Fibroblast of peridontal ligament (primary cell): ENCODE results near the gene CLVS2.

Experiments used
- DNase-seq: peaks from one replicate; pipeline ENCODE4 v3.0.0-alpha.2; 2010; ENCODE audit errors: extremely low read depth

CLVS2 gene

DNA sequence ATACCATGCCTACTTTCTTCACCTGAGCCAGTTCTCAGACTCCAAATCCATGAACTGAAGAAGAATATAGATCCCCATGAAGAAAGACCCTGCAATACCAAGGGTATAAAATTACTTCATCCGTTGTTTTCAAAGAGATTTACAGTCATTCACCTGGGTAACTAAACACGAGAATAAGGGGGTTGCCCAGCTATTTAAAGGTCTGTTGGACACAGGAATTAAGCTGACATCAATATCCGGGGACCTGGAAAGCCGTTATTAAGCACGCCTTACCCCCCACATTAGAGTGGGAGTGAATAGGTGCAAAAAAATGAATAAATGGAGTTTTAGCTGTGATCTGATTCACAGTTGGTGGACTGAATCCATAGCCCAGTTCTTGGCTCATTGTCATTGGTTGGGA, 28.9 kb downstream of the CLVS2 start:
- no peak for DNase-seq

DNA sequence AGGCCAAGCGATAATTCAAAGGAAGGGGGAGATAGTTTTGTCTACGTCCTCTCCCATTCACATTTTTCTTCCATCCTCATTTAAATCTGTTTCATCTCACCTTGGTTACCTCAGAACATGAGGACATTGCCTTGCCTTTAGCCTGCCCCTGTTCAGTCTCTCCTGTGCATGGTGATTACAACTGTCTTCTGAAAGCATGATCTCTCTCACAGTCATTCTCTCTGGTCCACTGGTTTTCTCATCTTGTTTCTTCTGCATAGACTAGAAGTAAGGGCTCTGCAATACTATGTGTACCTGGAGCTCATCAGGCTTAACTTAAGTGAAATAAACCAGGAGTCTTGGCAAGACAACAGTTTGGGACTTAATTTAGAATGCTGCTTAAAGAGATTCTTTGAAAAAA, 31.4 kb downstream of the CLVS2 start:
- DNase-seq = no peak

DNA sequence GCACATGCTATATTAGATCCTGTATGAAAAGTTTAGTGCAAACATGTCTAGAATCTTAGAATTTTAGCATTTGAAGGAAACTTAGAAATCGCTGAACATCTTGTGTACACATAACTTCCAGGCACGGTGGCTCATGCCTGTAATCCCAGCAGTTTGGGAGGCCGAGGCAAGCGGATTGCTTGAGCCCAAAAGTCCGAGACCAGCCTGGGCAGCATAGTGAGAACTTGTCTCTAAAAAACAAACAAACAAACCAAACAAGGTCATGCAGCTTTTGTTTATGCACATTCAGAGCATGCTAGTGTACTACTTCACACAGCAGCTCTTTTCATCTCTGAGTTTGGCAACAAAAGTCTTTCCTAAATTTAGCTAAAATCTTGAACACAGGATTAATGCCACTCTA, 32.2 kb downstream of the CLVS2 start:
- no peak for DNase-seq

DNA sequence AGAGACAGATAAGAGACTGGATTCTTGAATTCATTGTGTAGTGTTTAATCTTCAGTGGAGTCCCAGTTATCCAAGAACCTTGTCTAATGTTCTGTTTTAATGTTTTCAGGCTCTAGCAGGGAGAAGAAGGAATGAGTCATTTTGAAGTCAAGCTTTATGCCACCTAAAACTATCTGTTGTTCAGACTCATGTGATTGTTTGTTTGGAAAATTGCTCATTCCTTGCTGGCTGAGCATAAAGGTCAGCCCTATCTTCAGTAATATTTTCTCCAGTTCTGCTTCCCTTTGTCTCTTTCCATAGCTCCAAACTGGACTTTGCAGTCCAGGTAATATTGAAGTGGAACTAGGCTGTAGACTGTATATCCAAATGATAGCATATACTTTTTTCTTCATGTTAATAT, 34.2 kb downstream of the CLVS2 start:
- DNase-seq = no peak

DNA sequence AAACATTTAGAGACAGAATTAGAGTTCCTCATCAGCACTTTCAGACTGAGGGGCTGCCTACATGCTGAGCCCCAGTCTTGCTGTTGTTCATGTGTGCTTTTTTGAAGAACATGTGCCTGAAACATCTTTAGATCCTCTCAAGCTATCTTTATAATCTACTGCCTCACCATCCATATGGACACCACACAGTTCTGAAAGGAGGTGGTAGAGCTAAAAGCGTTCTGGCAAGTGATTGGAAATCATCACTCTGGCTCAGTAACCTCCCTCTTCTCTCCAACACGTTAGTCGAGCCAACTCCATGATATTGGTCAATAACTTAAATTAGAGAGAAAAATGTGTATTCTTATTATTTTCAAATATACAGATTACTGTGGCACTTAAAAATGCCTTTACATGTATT, 40.6 kb downstream of the CLVS2 start:
- no peak for DNase-seq

DNA sequence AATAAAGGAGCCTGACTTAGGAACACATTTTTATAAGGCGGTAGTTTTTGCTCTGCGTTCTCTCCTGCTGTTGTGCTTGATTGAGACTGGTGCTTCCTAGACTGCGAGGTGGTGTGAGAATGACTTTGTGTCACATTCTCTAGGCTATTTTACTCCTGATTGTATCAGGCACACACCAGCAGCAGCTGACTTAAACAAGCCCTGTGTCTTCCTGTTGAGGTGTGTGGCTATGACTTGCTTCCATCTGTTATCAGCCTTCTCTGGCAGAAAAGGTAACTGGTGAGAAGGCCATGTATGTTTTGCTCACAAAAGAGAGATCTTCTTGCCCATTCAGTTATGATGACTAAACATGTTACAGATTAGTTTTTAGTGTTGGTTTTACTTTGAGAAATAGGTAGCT, 43.4 kb downstream of the CLVS2 start:
- DNase-seq = no peak

DNA sequence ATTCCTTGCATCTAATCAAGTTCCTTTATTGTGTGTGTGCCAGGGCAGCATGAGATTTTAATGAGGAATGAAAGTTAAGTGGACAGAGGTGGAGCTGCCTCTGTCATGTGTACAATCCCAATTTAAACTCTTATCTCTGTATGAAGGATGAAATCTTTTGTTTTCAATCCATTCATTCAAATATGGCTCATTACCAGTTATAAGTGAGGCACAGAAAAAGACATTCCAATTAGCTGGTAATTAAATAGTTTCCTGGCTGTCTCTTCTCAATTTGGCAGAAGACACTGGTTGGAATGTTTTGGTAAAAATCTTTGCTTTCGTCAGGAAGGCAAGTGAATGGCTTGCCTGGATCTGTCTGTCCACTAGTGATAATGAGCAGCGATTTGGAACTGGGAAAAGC, 46.4 kb downstream of the CLVS2 start:
- no peak for DNase-seq

DNA sequence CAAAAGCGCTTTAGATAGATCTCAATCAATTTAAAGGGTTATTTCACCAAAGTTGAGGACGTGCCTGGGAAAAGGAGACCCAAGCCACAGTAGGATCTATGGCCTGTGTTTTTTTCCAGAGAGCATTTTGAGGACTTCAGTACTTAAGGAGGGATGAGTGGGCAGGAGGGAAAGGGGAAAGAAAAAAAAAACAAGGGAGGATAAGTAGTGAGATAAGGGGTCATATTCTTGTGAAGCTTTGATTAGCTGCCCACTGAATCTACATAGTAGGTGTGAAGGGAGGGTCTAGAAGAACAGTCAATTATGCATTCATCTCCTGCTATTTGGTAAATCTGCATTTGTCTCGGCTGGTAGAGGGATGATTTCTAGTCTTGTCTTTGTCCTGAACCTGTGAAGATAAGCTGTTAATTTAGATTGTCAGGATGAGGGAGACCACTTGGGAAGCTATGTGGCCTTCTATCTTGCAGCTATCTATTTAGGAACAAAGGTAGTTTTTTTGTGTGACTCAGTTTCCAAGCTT, 48.4 kb downstream of the CLVS2 start:
- no peak for DNase-seq

DNA sequence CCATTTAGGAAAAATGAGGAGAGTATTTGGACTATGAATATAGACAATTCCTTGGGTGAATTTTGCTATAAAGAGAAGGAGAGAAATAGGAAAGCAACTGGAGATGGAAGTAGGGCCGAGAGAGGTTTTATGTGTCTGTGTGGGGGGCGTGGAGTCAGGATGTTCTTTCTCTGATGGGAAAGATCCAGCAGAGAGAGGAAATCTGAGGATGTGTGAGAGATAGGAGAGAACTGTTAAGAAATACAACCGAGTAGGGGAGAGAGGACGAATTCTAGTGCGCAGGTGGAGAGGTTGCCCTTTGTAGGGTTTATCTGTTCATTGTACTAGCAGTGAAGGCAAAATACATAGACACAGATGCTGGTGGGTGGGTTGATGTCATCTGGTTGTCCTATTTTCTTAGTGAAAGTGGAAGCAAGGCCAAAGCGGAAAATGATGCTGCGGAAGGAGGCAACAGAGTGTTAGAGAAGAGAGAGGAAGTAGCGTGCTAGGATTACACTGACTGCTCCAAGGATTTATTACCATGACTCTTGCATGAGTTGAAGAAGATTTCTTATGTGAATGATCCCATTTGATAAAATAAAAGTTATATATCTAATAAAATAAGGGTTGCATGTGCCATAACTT, 57.7 kb downstream of the CLVS2 start:
- DNase-seq = no peak

DNA sequence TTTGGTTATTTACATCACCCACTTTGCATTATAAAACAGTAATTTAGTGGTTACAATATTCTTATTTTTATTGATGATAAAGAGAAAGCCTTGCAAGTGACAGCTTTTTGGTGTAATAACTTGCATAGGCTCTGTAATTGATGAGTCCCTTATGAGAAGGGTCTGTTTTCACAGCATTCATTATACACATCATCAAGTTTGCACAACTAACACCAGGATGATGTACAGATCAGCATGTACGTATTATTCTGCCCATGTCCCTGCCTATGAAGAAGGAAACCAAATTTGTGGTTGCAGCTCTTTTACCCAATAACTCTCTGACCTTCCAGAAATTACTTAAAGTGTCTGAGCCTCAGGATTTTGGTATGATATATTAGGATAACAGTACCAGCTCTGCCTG, 59.2 kb downstream of the CLVS2 start:
- no peak for DNase-seq

DNA sequence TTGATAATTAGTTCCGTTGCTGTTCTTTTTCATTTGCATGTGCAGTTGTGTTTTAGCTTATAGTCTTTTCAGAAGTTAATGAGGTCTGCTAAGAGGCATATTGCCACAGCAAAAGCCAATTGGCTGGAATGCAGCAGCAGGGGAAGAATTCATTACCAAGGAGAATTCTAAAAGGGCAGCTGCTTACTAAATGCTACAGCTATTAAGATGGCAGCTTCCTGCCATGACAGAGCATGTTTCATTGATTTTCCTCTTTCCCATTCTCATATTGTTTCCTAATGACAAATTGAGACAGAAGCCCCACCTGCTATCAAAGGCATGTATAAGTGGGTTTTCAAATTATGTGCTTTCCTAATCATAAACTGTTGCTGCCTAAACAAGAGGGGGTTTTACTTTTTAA, 66.6 kb downstream of the CLVS2 start:
- no peak for DNase-seq

DNA sequence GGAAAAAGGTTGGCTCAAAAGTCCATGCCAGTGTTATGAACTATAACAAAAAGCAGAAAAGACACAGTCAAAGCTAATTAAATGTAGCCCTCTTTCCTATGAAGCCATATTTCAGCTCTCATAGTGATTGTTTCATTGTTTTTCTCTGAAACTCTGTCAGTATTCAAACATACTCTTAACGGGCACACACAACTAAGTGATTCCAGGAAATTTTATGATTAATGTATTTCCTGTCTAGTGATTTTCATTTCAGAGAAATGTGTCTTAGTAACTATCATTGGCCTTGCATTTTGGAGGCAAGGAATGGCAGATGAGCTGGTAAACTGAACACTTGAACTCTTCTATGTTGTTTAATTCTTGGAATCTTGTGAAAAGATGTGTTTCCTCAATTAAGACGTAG, 68.0 kb downstream of the CLVS2 start:
- DNase-seq = no peak

DNA sequence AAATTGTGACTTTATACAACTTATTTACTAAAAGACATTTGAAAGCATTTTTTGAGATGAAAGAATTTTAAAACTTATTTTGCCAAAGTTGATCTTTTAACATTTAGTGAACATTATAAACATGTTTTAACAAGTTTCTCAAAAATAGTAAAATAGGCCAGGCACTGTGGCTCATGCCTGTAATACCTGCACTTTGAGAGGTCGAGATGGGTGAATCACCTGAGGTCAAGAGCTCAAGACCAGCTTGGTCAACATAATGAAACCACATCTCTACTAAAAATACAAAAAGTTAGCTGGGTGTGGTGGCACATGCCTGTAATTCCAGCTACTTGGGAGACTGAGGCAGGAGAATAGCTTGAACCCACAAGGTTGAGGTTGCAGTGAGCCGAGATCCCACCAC, 78.6 kb downstream of the CLVS2 start:
- no peak for DNase-seq

DNA sequence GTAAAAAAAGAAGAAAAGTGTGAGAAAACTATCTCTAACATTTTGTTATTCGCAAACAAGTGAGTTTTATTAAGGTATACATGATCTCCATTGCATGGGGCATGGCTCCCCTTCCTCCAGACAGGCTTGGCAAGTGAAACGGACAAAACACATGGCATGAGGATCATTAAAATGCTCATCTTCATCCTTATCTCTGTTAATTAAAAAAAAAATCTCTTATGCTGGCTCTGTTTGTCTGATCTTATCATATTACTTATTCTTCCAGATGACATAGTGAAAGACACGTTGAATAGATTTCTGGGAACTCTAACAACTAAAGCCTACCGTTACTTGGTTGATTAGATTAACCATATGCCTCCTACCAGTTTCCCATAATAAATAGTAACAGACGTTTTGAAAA, 89.4 kb downstream of the CLVS2 start:
- no peak for DNase-seq

DNA sequence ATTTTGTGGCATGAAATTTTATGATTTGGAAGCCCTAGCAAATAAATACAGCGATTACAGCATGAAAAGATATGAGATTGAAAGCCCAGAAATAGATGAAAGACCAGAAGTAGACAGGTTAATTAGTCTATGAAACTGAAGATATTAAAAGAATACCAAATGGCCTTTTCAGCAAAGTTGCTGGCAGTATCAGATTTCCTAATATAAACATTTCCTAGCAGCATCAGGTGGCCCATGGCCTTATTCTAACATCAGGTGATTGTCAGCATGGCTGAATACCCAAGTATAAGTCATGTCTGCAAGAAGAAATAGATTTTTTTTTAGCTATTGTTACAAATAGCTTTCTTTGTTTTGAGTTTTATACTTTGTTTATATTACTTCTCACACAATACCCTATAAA, 93.2 kb downstream of the CLVS2 start:
- no peak for DNase-seq

DNA sequence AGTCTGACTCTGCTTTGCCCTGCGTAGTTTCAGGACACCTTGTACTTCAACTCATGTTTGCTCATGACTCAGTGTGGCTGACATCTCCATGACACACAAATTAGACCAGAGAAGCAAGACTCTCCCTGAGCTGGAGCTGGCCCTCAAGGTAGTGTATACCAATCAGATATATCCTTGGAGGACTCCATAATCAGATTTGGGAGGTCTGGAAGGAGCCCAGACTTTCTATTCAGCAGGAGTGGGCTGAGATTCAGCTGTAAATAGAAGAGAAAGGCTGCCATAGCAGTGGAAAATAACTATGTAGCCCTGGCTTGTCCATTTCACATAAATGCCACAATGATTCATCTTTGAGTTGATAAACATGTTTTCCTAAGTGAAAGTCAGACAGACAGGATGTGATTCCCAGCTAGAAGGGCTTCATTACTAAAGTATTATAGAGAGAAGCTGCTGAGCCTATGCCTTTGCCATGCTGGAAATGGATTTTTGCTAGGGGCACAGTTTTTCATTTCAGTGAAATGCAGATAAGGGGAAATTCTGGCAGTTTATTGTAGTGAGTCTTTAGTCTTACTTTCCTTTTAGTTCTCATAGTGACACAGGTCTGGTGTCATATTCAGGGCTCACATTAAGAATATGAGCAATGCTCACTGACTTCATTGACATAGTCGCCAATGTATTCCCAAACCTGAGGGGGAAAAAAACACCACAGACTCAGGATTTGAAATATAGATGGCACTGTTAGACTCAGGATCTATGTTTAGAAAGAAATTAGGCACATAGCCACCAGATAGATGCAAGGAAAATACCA, 95.3 kb downstream of the CLVS2 start:
- no peak for DNase-seq

DNA sequence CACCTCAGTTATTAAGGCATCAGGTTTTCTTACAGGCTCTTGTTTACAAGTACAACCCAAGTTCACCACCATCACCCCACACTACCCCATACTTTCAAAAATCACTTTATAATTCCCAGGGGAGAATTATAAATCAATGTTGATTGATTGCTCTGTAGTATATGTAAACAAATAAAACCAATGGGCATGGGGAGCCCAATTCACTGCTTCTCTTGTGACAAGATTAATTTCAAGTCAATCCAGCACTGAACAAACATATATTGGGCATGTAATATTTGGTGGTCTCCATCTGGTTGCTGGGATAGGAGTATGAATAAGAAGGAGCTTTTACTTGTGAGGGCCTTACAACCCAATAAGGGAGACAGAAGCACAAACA, 95.8 kb downstream of the CLVS2 start:
- no peak for DNase-seq

DNA sequence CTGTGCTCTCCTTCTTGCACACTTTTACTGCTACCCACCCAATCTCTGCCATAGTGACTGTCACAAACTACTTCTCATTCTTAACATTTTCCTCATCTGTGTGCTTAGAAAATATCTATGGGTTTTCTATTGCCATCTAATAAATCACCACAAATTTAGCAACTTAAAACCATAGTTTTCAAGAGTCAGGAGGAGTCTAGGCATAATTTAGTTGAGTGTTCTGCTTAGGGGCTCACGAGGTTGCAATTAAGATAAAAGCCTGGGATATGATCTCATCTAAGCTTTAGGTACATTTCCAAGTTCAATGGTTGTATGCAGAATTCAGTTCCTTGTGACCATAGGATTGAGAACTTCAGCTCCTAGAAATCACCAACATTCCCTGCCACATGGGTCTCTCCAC, 98.8 kb downstream of the CLVS2 start:
- no peak for DNase-seq

DNA sequence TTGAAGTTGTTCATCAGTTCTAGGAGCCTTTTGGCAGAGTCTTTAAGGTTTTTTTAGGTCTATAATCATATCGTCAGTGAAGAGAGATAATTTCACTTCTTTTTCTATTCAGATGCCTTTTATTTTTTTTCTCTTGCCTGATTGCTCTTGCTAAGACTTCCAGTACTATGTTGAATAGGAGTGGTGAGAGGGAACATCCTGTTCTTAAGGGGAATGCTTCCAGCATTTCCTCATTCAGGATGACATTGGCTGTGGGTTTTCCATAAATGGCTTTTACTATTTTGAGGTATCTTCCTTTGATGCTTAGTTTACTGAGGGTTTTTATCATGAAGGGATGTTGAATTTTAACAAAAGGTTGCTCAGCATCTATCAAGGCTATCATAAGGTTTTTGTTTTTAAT, 109.5 kb downstream of the CLVS2 start:
- DNase-seq = no peak

DNA sequence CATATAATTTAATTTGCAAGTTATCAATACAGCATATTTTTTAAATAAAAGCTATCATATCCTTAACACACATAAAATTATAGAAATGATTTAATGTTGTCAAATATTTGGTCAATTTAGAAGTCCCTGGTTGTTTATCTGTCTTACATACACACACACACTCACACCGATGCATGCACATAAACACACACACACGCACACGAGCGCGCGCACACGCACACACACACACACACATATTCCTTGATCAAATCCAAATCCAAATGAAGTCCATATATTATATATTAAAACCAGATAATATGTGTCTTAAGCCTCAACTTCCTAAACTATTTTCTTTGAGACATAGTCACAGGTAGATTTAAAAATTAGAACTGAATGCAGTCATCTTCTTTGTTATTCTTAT, 120.3 kb downstream of the CLVS2 start:
- DNase-seq = no peak

DNA sequence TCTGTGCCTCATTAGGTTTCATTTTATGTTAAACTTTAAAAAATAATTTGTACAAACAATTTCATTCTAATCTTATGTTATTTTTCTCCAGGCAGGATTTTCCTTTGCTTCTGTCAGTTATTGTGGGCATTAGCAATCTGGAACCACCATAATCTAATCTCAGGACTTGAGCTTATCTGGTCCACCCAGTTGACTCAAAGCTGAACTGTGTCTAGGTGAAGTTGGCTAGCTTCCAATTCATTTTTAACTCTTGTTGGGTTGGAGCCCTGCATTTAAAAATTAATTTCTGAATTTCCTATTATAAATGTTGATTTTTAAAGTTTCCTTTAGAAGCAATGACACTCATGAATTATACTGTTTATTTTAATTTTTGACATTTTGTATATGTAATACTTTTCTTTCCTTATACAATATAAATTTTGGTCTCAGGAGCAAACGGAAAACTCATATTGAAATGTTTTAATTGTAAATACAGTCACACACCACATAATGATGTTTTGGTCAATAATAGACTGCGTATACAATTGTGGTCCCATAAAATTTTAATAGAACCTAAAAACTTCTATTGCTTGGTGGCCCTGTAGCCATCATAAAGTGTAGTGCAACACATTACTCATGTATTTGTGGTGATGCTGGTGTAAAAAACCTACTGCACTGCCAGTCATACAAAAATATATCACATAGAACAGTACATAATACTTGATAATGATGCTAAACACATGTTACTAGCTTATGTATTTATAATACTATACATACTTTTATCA, 121.3 kb downstream of the CLVS2 start:
- DNase-seq = no peak

DNA sequence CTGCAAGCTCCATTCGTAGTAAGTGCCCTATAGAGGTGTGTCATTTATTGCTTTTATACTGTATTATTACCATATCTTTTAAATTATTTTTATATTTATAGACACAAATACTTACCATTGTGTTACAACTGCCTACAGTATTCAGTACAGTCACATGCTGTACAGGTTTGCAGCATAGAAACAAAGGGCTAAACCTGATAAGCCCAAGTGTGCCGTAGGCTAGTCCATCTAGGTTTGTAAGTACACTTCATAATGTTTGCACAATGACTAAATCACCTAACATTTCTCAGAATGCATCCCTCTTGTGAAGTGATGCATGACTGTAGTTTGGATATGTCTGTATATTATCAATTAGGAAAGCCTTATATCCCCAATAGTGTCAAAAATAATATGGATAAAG, 122.8 kb downstream of the CLVS2 start:
- DNase-seq = no peak
